GM18868 (cell line): Measurements from ENCODE around the gene SHF.

Experiments
- ATAC-seq: cut with Tn5 transposase; IDR thresholded peaks from one replicate; pipeline ENCODE4 v1.9.1; 2021; ENCODE audit warnings: mild to moderate bottlenecking, moderate library complexity; ENCODE audit not compliant: unreplicated experiment

Gene SHF

GRCh38 chr15:45130291-45131000 lies 57.3 kb downstream of the SHF start:
- ATAC-seq = no peak

GRCh38 chr15:45129651-45130129 lies 58.1 kb downstream of the SHF start, which contains the start of the genes DUOX1 and DUOXA1:
Gene DUOX1 (plus strand): TSS chr15:45129994. CDS start chr15:45131967, 1,973 bp downstream.
Gene DUOXA1 (minus strand): TSS chr15:45129879. CDS start chr15:45123014, 6,865 bp downstream.
- no peak for ATAC-seq

GRCh38 chr15:45128971-45129639 lies 58.7 kb downstream of the SHF start:
- ATAC-seq = no peak

GRCh38 chr15:45126535-45127158 lies 61.1 kb downstream of the SHF start:
- ATAC-seq = no peak

GRCh38 chr15:45123397-45123796 lies 64.4 kb downstream of the SHF start:
- no peak for ATAC-seq

- ATAC-seq = no peak
These were observed 65.0 kb downstream of the SHF start for GRCh38 chr15:45122719-45123118.

- no peak for ATAC-seq
These were observed 65.9 kb downstream of the SHF start for GRCh38 chr15:45121706-45122417.

- no peak for ATAC-seq
These were observed 66.7 kb downstream of the SHF start for GRCh38 chr15:45121020-45121419.

- no peak for ATAC-seq
These were observed 67.4 kb downstream of the SHF start for GRCh38 chr15:45120081-45120972.

- ATAC-seq = no peak
These were observed 68.8 kb downstream of the SHF start for GRCh38 chr15:45118996-45119395.

GRCh38 chr15:45118131-45118588 lies 69.6 kb downstream of the SHF start:
- peak; percentile 95 for ATAC-seq

GRCh38 chr15:45117308-45118130 lies 70.2 kb downstream of the SHF start:
- ATAC-seq = peak; percentile 5
